Amniotic stem cell (primary cell): ENCODE measurements around the gene KRTAP10-12.

Experiments used
- DNase-seq: peaks from one replicate; lab custom pipeline; 2025; lab: John Stamatoyannopoulos, UW

KRTAP10-12 gene

DNA sequence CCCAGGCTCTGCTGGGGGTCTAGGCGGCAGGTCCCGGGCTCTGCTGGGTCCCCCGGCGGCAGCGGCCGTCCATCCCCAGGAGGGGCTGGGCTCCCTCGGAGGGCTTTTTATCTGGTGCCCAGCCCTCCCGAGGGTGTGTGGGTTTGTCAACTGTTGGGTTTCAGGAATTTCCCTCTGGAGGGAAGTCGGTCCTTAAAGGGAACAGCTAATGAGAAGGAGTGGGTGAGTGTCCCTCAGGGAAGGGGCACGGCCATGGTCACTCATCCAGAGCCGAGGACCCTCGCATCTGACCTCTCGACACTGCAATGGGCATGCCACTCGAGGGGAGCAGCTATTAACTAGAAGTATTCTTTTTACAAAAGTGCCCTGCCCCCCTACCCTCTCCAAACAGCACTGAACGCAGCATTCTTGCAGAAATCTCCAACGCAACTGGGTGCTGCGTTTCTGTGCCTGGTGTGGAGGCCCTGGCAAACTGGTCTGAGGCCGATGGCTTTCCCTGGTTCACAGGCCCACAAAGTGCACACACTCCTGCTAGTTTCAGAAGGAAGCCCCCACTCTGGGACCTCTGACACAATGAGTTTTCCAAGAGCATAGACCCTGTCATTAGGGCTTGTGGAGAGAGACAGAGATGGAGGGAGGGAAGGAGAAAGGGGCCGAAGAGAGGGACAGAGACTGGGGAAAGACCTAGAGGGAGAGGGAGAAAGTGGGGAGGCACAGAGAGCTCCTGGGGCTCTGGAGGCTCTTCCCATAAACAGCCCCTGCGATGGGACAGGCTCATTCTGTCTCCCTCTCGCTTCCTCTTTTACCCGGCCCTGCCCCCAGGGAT is 15.4 kb downstream of the KRTAP10-12 start:
- no peak for DNase-seq

- DNase-seq, result no peak
Observed at GRCh38 chr21:44713130-44713529, 16.2 kb downstream of the KRTAP10-12 start.

DNA sequence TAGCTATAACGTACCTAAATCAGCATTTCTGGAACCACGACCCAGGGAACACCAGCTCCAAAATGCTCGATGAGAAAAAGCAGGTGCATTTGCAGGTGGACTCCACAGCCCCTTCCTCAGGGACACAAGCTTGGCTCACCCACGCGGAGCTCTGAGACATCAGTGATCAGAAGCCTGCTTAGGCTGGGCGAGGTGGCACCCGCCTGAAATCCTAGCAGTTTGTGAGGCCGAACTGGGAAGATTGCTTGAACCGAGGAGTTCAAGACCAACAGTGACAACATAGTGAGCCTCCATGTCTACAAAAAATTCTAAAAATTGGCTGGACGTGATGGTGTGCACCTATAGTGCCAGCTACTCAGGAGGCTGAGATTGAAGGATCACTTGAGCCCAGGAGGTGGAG is 16.9 kb downstream of the KRTAP10-12 start:
- no peak for DNase-seq

- DNase-seq, result no peak
Observed at GRCh38 chr21:44714905-44715304, 17.9 kb downstream of the KRTAP10-12 start.

DNA sequence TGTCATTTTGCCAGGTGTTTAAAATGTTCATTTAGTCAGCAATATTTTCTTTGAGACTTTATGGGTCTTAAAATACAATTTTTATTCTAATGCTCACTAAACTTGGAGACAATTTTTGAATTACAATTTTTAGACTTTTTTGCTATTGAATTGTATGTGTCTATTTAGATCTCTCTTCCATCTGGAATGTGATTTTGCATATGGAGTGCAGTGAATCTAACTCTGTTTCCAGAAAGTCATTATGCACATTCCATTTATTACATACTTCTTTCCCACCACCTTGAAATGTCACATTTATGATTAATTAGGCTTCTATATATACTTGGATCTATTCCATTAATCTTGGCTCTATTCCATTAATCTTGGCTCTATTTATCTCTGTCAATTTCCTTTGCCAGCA is 20.0 kb downstream of the KRTAP10-12 start:
- DNase-seq, result no peak

- DNase-seq, result no peak
Observed at GRCh38 chr21:44718093-44718492, 21.1 kb downstream of the KRTAP10-12 start.

DNA sequence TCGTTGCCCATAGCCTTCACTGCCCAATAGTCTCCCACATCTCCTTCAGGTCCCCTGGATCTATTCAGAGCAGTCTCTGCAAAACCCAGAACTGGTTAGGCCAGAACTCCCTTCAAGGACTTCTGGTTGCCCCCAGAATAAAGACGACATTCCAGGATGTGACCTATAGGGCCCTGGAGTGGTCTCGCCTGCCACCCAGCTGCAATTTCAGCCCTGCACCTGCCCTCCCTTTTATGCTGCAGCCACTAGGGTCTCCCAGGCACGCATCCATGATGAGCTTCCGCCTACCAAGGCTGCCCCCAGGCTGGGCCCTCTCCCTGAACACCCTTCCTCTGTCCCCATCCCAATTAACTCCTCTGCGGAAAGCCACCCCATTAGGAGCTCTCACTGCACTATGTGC is 21.6 kb downstream of the KRTAP10-12 start:
- no peak for DNase-seq

DNA sequence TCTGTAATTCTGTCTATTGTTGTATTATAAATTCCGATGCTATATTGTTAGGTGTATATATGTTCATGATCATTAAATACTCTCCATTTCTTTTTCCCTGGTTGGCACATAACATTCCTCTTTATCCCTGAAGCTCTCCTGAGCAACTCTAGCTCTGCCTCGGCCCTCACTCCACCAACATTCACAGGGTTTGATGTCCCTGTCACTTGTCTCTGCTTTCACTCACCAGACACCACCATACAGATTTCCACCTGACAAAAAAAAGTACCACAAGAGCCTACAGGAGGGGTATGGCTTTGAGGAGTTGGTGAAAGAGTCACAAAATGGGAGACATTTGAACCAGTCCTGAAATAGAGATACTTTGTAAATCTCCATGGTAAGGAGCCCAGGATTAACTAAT is 23.2 kb downstream of the KRTAP10-12 start:
- no peak for DNase-seq

- DNase-seq, result no peak
Observed at GRCh38 chr21:44722731-44723130, 25.8 kb downstream of the KRTAP10-12 start.

DNA sequence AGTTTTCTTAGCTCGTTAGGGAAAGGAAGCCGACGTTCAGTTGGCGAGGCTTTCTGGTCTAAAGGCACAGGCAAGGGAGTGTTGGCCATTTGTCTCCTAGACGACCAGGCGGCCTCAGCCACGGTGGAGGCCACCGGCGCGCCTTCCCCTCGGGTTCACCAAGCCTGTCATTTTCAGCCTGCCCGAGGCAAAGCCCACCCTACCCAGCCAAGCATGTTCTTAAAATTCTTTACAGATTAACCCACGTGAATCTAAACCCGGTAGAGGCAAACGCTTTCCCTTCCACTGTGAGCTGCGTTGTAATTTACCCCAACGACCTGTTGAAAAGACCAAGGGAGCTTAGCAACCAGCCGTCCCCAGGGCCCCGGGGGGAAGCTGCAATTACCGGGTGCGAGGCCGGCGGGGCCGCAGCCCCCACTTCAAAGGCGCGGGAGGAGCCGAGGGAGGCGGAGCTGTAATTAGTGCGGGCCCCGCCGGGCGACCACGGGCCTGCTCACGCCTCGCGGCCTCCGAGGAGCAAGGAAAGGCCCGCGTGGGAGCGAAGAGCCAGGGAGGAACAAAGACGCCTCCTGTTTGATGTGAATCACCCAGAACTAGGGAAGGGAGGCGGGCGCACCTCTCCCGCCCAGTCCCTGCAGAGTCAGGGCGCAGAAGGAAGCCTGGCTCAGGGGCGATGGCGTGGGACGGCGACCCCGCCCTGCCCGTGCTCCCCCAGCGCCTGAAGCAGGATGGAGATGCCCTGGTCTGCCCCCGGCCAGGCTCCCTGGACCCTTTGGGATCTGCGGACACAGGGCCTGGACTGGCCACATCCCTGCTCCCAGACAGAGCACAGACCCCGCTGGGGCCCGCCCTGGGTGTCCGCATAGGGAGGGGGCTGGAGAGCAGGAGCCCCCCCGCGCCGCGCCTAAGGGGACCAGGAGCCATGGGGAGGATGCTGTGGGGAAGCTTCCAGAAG is 26.5 kb downstream of the KRTAP10-12 start:
- no peak for DNase-seq

GRCh38 chr21:44724196-44724595 is 27.2 kb downstream of the KRTAP10-12 start:
- DNase-seq, result no peak

DNA sequence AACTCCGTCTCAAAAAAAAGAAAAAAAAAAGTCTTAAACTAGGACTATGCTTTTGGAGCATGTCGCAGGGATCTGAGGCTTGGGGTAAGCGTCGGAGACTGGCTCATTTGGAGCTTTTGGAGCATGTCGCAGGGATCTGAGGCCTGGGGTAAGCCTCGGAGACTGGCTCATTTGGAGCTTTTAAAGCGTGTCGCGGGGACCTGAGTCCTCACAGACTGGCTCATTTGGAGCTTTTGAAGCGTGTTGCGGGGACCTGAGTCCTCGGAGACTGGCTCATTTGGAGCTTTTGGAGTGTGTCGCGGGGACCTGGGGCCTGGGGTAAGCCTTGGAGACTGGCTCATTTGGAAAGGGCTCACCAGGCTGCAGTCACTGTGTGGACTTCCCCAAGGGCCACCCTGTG is 28.0 kb downstream of the KRTAP10-12 start:
- DNase-seq, result no peak

GRCh38 chr21:44726826-44727225 is 29.9 kb downstream of the KRTAP10-12 start:
- no peak for DNase-seq

GRCh38 chr21:44727321-44727720 is 30.3 kb downstream of the KRTAP10-12 start:
- no peak for DNase-seq

DNA sequence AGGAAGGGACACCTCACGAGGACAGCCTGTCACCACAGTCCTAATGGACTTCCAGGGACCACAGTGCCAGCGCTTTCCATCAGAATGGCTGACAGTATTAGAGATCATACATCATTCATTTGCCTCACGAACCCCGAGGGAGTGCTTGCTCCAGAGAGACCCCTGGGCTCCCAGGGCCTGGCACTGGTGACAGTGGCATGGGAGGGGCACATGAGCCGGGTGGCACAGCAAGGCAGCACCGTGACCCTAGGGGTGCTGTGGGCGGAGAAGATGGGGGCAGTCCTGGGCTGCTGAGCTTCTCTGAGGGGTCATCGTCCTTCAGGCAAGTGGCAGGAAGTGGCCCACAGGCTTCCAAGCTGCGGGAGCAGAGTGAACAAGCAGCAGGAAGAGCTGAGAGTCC is 30.8 kb downstream of the KRTAP10-12 start:
- DNase-seq, result no peak

- no peak for DNase-seq
Observed at GRCh38 chr21:44728716-44729115, 31.7 kb downstream of the KRTAP10-12 start.

GRCh38 chr21:44729336-44730027 is 32.5 kb downstream of the KRTAP10-12 start:
- DNase-seq, result no peak

- DNase-seq, result no peak
Observed at GRCh38 chr21:44730028-44730395, 33.0 kb downstream of the KRTAP10-12 start.

DNA sequence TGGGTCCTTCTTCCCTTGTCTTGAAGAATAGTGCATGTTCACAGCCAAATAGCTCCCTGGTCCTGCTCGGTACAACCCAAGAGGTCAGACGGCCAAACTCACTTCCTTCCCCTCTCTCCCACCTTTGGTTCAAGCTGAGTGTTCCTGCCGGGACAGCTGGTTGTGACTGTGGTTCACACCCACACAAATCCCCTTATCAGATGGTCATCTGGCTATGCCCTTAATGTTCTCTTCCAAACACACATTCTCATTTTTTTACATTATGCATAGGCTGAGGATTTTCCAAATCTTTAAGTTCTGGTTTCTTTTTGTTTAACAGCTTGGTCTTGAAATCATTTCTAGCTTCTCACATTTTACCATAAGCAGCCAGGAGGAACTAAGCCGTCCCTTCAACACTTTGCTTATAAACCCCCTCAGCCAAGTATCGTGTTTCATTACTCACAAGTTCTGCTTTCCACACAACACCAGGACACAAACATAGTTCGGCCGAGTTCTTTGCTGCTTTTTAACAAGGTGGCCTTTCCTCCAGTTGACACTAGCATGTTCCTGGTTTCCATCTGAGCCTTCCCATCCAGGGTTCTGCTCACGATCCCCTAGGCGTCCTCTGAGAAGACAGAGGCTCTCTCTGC is 34.1 kb downstream of the KRTAP10-12 start:
- DNase-seq, result no peak

GRCh38 chr21:44732263-44732662 is 35.3 kb downstream of the KRTAP10-12 start:
- DNase-seq, result no peak

- DNase-seq, result no peak
Observed at GRCh38 chr21:44732956-44733355, 36.0 kb downstream of the KRTAP10-12 start.
